Measurements from ENCODE around the gene SPANXN2.
"Not testable (repeated sequence)": the region's sequence is repeated elsewhere in the genome, so short reads cannot be mapped to it uniquely, and the experiment has no call there.

SPANXN2 gene, protein sequence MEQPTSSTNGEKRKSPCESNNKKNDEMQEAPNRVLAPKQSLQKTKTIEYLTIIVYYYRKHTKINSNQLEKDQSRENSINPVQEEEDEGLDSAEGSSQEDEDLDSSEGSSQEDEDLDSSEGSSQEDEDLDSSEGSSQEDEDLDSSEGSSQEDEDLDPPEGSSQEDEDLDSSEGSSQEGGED

DNA sequence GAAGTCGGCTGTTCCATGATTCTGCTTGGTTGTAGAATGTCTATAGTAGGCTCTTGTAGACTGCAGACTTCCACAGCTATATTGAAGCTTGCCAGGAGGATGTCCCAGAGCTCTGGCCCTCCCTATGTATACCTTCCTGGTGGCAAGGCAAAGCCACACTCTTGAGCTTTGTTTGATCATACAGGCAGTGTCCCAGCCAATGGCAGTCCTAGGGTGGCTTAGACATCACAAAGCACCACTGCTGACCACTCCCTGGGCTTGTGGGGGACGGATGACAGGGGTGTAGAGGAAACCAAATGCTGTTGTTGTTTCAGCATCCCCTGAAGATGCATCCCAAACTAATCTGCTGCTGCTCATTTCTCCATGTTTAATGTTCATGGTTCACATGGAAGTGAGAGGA, at the start of gene SPANXN2:
TSS of gene SPANXN2 (minus strand) at position 101 of the 400 bp plus-strand sequence. CDS start at position 17, 84 bp downstream.
- not testable (repeated sequence) for H3K4me3 Mint-ChIP-seq; H3K4me1 Mint-ChIP-seq; H3K36me3 Mint-ChIP-seq (ENCODE audit: low read depth); H3K27me3 Mint-ChIP-seq (ENCODE audit: low read depth, poor library complexity); DNase-seq; H3K27ac Mint-ChIP-seq
- H3K9me3 Mint-ChIP-seq, result peaks cover 70% of the 10 kb centered on the region

GRCh38 chrX:143768976-143769375, 48.4 kb upstream of the SPANXN2 start:
- Mint-ChIP-seq H3K36me3 (ENCODE audit: low read depth) (no peaks in the 10 kb centered on the region), H3K27ac (no peak overlapping the region), H3K4me3 (no peak overlapping the region), H3K4me1 (no peaks in the 10 kb centered on the region), H3K9me3 (peaks cover 67% of the 10 kb centered on the region), H3K27me3 (ENCODE audit: low read depth, poor library complexity) (no peaks in the 10 kb centered on the region)
- no peak for DNase-seq
- no peak for TF ChIP-seq CTCF (IDR thresholded peaks at IDR 0.05)

GRCh38 chrX:143767789-143768188, 47.2 kb upstream of the SPANXN2 start:
- not testable (repeated sequence) for H3K4me1 Mint-ChIP-seq; H3K27me3 Mint-ChIP-seq (ENCODE audit: low read depth, poor library complexity); H3K36me3 Mint-ChIP-seq (ENCODE audit: low read depth); H3K27ac Mint-ChIP-seq; DNase-seq; H3K4me3 Mint-ChIP-seq
- peaks cover 68% of the 10 kb centered on the region for H3K9me3 Mint-ChIP-seq

GRCh38 chrX:143757887-143758286, 37.3 kb upstream of the SPANXN2 start:
- H3K9me3 Mint-ChIP-seq, result peaks cover 29% of the 10 kb centered on the region
- peak overlapping the region; percentile 39 for H3K4me3 Mint-ChIP-seq
- H3K4me1 Mint-ChIP-seq, result no peaks in the 10 kb centered on the region
- no peak for DNase-seq
- no peaks in the 10 kb centered on the region for H3K36me3 Mint-ChIP-seq (ENCODE audit: low read depth)
- TF ChIP-seq CTCF (IDR thresholded peaks at IDR 0.05), result no peak
- no peak overlapping the region for H3K27ac Mint-ChIP-seq
- H3K27me3 Mint-ChIP-seq (ENCODE audit: low read depth, poor library complexity), result no peaks in the 10 kb centered on the region

DNA sequence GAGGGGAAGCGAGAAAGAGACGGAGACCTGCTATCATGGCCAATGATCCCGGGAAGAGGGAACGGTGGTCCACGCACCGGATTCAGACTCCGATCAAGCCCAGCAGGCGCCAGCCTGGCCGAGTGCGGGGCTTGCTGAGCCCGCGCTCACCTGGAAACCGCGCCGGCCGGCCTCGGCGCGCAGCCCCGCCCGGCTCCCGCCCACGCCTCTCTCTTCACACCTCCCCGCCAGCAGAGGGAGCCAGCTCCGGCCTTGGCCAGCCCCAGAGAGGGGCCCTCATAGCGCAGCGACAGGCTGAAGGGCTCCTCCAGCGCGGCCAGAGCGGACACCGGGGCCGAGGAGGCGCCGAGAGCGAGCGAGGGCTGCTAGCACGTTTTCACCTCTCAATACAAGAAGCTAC, 36.8 kb upstream of the SPANXN2 start:
- Mint-ChIP-seq H3K4me1 (no peaks in the 10 kb centered on the region), H3K9me3 (peaks cover 29% of the 10 kb centered on the region), H3K27ac (no peak overlapping the region), H3K27me3 (ENCODE audit: low read depth, poor library complexity) (no peaks in the 10 kb centered on the region), H3K4me3 (no peak overlapping the region), H3K36me3 (ENCODE audit: low read depth) (no peaks in the 10 kb centered on the region)
- no peak for TF ChIP-seq CTCF (IDR thresholded peaks at IDR 0.05)
- peak; percentile 19 for DNase-seq

GRCh38 chrX:143754183-143754582, 33.6 kb upstream of the SPANXN2 start:
- H3K27me3 Mint-ChIP-seq (ENCODE audit: low read depth, poor library complexity), result no peaks in the 10 kb centered on the region
- no peaks in the 10 kb centered on the region for H3K36me3 Mint-ChIP-seq (ENCODE audit: low read depth)
- no peak overlapping the region for H3K4me3 Mint-ChIP-seq
- H3K27ac Mint-ChIP-seq, result no peak overlapping the region
- no peaks in the 10 kb centered on the region for H3K4me1 Mint-ChIP-seq
- H3K9me3 Mint-ChIP-seq, result peaks cover 25% of the 10 kb centered on the region
- TF ChIP-seq CTCF (IDR thresholded peaks at IDR 0.05), result no peak
- DNase-seq, result no peak

GRCh38 chrX:143733866-143734265, 13.3 kb upstream of the SPANXN2 start:
- no peak for DNase-seq
- Mint-ChIP-seq H3K27ac (no peak overlapping the region), H3K4me1 (no peaks in the 10 kb centered on the region), H3K9me3 (peaks cover 26% of the 10 kb centered on the region), H3K4me3 (no peak overlapping the region), H3K27me3 (ENCODE audit: low read depth, poor library complexity) (peaks cover 10% of the 10 kb centered on the region), H3K36me3 (ENCODE audit: low read depth) (no peaks in the 10 kb centered on the region)
- no peak for TF ChIP-seq CTCF (IDR thresholded peaks at IDR 0.05)

All from nephron progenitor cell (in vitro differentiated cells).